Measurements from ENCODE around the gene SLC8A1. TPM values are rescaled to one million over a fixed set of nuclear protein-coding genes. Genes with fewer than 3 reads are reported as not detected.

Gene SLC8A1
- total RNA-seq, 1 experiment from 2014 or later = 1.7 TPM

- H3K4ac ChIP-seq (ENCODE audit: low read depth, low read length) = no peak overlapping the region
- no peak overlapping the region for H2BK12ac ChIP-seq (ENCODE audit: insufficient read length, low read depth, low read length)
- H3K79me1 ChIP-seq (ENCODE audit: insufficient read depth, low read depth, low read length, poor library complexity, severe bottlenecking) = no peaks in the 10 kb centered on the region
- no peaks in the 10 kb centered on the region for H4K20me1 ChIP-seq (ENCODE audit: control insufficient read depth, insufficient read depth, insufficient read length)
- no peaks in the 10 kb centered on the region for H3K9me3 ChIP-seq (ENCODE audit: control insufficient read depth, low read depth, low read length)
- H3K14ac ChIP-seq (ENCODE audit: insufficient read depth, low read length) = no peak overlapping the region
- no peaks in the 10 kb centered on the region for H3K9me3 Mint-ChIP-seq
- no peaks in the 10 kb centered on the region for H3K27me3 ChIP-seq (ENCODE audit: insufficient read depth, low read length)
- no peak overlapping the region for H3K23ac ChIP-seq (ENCODE audit: insufficient read length, low read depth, low read length)
- no peak for TF ChIP-seq CTCF (conservative IDR thresholded peaks at IDR 0.05)
- no peak overlapping the region for H2BK120ac ChIP-seq (ENCODE audit: low read depth, low read length, poor library complexity, severe bottlenecking)
- no peak overlapping the region for H3K27ac Mint-ChIP-seq
- H3T11ph ChIP-seq (ENCODE audit: low read length) = no peak overlapping the region
- H4K5ac ChIP-seq (ENCODE audit: insufficient read length, low read depth, low read length) = no peak overlapping the region
- H3K56ac ChIP-seq (ENCODE audit: insufficient read length, low read depth, low read length) = no peak overlapping the region
- H2BK5ac ChIP-seq (ENCODE audit: insufficient read length, low read length) = no peak overlapping the region
- no peak overlapping the region for H3K9ac ChIP-seq (ENCODE audit: extremely low read depth, insufficient read length, low read length)
- WGBS (ENCODE audit: extremely low coverage, insufficient read length, low lambda C conversion rate) = no CpG with 5 or more reads among the region's 2 CpGs
- H2BK20ac ChIP-seq (ENCODE audit: low read depth, low read length, poor library complexity, severe bottlenecking) = no peak overlapping the region
- H3K4me2 ChIP-seq (ENCODE audit: insufficient read depth, insufficient read length, low read length) = no peak overlapping the region
- H3K27me3 Mint-ChIP-seq (ENCODE audit: low read depth) = no peaks in the 10 kb centered on the region
- no peak for DNase-seq
- H4K8ac ChIP-seq (replicated peaks; ENCODE audit: insufficient read length, low read depth, low read length) = no peak overlapping the region
- H2AFZ ChIP-seq (ENCODE audit: low read length) = no peak overlapping the region
- no peak overlapping the region for H2BK15ac ChIP-seq (ENCODE audit: low read depth, low read length)
- H3K4me3 Mint-ChIP-seq = no peak overlapping the region
- no peak overlapping the region for H3K18ac ChIP-seq (ENCODE audit: insufficient read length, low read depth, low read length)
- no peak overlapping the region for H4K91ac ChIP-seq (ENCODE audit: insufficient read length, low read depth, low read length)
- H2AK5ac ChIP-seq (ENCODE audit: insufficient read length, low read length) = no peak overlapping the region
- H3K36me3 Mint-ChIP-seq (ENCODE audit: insufficient read depth in 1 of 3, low read depth in 3 of 3) = no peaks in the 10 kb centered on the region; a peak in 1 of 7 replicates
- no peak overlapping the region for H3K27ac ChIP-seq (ENCODE audit: insufficient read length, low read depth, low read length)
- H3K4me1 Mint-ChIP-seq = no peaks in the 10 kb centered on the region
- H3K23me2 ChIP-seq (ENCODE audit: insufficient read length, low read depth, low read length, poor library complexity, severe bottlenecking) = no peaks in the 10 kb centered on the region
- H3K79me2 ChIP-seq (ENCODE audit: insufficient read depth, low read length) = no peaks in the 10 kb centered on the region
- H3K4me1 ChIP-seq (ENCODE audit: insufficient read depth, low read length) = no peaks in the 10 kb centered on the region
Observed at GRCh38 chr2:40179801-40180200, 272.1 kb downstream of the SLC8A1 start.

All from H9 (cell line).